H1 (cell line): Measurements from ENCODE around the gene ANKRD24. TPM values are rescaled to one million over a fixed set of nuclear protein-coding genes. Genes with fewer than 3 reads are reported as not detected.

Experiments used
- BACH1 ChIP-seq: IDR thresholded peaks from 2 replicates; pipeline ENCODE4 v1.6.1; 2012; ENCODE audit warnings: low read length, improper control_type of control experiment
- NRF1 ChIP-seq: IDR thresholded peaks from 2 replicates; pipeline ENCODE4 v1.6.1; 2011; ENCODE audit warnings: mild to moderate bottlenecking, low read depth, low read length, improper control_type of control experiment
- RXRA ChIP-seq: IDR thresholded peaks from 2 replicates; pipeline ENCODE4 v1.6.1; 2011; ENCODE audit warnings: low read depth, mild to moderate bottlenecking, low read length, moderate library complexity; ENCODE audit not compliant: insufficient read depth
- SIN3A ChIP-seq, 2 experiments: IDR thresholded peaks in 1 of 2; conservative IDR thresholded peaks in 1 of 2; 2 replicates each; pipeline ENCODE4 v1.6.1; 2011 to 2012; ENCODE audit warnings: low read length in 2 of 2, improper control_type of control experiment in 1 of 2, low read depth in 1 of 2, mild to moderate bottlenecking in 1 of 2
- SUZ12 ChIP-seq: fragments of 200-600 bp; sonication (generic); IDR thresholded peaks from 2 replicates; pipeline ENCODE4 v1.6.1; 2012; ENCODE audit warnings: mild to moderate bottlenecking, inconsistent platforms, low read length, moderate library complexity, mixed read lengths
- TBP ChIP-seq: IDR thresholded peaks from 2 replicates; pipeline ENCODE4 v1.6.1; 2011; ENCODE audit warnings: low read depth, low read length, improper control_type of control experiment
- YY1 ChIP-seq: IDR thresholded peaks from 2 replicates; pipeline ENCODE4 v1.6.1; 2011; ENCODE audit warnings: low read depth, mild to moderate bottlenecking, low read length
- polyA plus RNA-seq, 7 experiments: library from polyadenylated mRNA; depleted of rRNA in 3 of 7; stranded (reverse) in 5 of 7; unstranded in 2 of 7; fragments of >200 nt in 5 of 7; fragments of 200-250 nt in 2 of 7; gene quantifications; 1 replicate in 5 of 7; 2 replicates in 1 of 7; 4 replicates in 1 of 7; pipeline versions ENCODE4 v1.2.1 to v1.2.3, GENCODE V29; 2011 to 2013; ENCODE audit warnings: missing spikeins in 2 of 7, mixed read lengths in 2 of 7
- total RNA-seq: library from RNA; stranded (reverse); fragmentation: NEBNext Ultra II Directional; extraction: Animal tissue kit (Norgen Biotek cat#: 25700); gene quantifications from 2 replicates; pipeline ENCODE4 v1.2.1, GENCODE V29; 2021

The ANKRD24 gene
- total and polyA plus RNA-seq, 2 of the 8 experiments (the other 6 are each of a cell fraction or from before 2014, with no cell fraction given), result 7.6 to 14.1 TPM

DNA sequence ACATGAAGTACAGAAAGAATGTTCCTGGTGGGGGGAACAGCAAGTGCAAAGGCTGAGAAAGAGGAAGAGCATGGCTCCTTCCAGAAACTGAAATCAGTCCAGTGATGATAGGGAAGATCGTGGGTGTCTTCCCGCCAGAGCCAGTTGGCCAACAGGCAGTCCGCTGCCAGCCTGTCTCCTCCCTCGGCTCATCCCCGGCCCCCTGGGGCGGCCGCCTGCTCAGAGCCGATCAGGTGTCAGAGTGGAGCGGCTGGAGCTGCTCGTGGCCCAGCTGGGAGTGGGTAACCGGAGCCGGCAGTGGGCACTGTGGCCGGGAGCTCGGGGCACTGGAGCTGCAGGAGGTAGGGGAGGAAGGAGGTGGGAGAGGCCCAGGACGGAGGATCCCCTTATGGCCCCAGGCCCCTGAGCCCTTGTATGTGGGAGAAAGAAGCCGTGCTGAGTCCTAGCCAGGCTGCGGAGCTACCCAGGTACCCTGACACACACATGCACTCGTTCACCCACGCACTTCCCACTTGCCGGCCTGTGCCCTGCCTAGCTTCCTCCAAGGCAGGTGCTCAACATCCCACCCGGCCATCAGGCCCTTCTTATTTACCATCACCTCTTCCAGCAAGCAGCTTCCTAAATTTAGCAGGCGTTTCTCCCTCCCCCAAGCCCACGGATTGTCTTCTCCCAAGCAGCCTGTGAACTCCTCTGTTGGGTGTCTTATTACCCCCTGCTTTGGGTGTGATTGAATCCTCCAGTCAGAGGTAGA, 1.7 kb downstream of the ANKRD24 start (continued):
- TF ChIP-seq RXRA, result no peak
- TF ChIP-seq SUZ12, result no peak
- no peak for TF ChIP-seq SIN3A (conservative IDR thresholded peaks at IDR 0.05 in 1 of 2, IDR thresholded peaks at IDR 0.05 in 1 of 2; ENCODE audit: low read depth in 1 of 2, low read length in 2 of 2)
- TF ChIP-seq YY1, result no peak
- no peak for TF ChIP-seq BACH1
- TF ChIP-seq NRF1, result no peak
- no peak for TF ChIP-seq TBP
